Measurements from ENCODE around the gene PTPN4.
"Not testable (repeated sequence)": the region's sequence is repeated elsewhere in the genome, so short reads cannot be mapped to it uniquely, and the experiment has no call there.

Gene PTPN4

DNA sequence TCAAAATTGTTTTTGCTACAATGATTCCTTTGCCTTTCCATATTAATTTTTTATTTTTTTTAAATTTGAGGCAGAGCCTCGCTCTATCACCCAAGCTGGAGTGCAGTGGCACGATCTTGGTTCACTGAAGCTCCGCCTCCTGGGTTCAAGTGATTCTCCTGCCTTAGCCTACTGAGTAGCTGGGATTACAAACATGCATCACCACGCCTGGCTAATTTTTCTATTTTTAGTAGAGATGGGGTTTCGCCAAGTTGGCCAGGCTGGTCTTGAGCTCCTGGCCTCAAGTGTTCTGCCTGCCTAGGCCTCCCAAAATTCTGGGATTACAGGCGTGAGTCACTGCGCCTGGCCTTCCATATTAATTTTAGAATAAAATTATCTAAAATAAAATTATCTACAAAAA lies 41.3 kb downstream of the PTPN4 start:
- DNase-seq (ENCODE audit: low read depth) = no peak
- TF ChIP-seq, protein P1, sequence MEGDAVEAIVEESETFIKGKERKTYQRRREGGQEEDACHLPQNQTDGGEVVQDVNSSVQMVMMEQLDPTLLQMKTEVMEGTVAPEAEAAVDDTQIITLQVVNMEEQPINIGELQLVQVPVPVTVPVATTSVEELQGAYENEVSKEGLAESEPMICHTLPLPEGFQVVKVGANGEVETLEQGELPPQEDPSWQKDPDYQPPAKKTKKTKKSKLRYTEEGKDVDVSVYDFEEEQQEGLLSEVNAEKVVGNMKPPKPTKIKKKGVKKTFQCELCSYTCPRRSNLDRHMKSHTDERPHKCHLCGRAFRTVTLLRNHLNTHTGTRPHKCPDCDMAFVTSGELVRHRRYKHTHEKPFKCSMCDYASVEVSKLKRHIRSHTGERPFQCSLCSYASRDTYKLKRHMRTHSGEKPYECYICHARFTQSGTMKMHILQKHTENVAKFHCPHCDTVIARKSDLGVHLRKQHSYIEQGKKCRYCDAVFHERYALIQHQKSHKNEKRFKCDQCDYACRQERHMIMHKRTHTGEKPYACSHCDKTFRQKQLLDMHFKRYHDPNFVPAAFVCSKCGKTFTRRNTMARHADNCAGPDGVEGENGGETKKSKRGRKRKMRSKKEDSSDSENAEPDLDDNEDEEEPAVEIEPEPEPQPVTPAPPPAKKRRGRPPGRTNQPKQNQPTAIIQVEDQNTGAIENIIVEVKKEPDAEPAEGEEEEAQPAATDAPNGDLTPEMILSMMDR (IDR thresholded peaks at IDR 0.05; ENCODE audit: insufficient read depth, low read depth, low read length, missing control alignments) = no peak

DNA sequence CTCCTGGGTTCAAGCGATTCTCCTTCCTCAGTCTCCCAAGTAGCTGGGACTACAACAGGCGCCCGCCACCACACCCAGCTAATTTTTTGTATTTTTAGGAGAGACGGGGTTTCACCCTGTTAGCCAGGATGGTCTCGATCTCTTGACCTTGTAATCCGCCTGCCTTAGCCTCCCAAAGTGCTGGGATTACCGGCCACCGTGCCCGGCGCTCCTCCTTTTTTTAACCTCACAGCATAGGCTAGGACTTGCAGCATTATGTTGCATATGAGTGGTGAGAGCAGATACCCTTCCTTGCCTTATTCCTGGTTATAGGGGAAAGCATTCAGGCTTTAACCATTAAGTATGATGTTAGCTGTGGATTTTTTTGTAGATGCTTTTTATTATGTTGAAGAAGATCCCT lies 42.3 kb downstream of the PTPN4 start:
- not testable (repeated sequence) for DNase-seq (ENCODE audit: low read depth); H3K4me3 ChIP-seq (ENCODE audit: low read depth, low read length)

More for the DNA sequence above, 41.3 kb downstream of the PTPN4 start:
- H3K4me3 ChIP-seq (ENCODE audit: low read depth, low read length) = no peak overlapping the region

DNA sequence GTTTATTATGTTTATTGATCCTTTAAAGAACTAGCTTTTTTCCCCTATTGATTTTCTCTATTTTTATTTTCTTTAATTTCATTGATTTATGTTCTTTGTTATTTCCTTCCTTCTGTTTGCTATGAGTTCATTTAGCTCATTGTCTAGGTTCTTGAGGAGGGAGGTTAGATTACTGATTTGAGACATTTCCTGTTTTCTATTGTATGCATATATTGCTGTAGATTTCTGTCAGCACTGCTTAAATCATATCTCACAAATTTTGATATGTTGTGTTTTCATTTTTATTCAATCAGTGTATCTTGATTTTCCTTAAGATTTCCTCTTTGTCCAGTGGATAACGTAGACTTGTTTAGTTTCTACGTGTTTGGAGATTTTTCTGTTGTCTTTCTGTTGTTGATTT lies 43.4 kb downstream of the PTPN4 start:
- H3K4me3 ChIP-seq (ENCODE audit: low read depth, low read length) = no peak overlapping the region
- TF ChIP-seq, protein P1 (IDR thresholded peaks at IDR 0.05; ENCODE audit: insufficient read depth, low read depth, low read length, missing control alignments) = no peak
- no peak for DNase-seq (ENCODE audit: low read depth)

DNA sequence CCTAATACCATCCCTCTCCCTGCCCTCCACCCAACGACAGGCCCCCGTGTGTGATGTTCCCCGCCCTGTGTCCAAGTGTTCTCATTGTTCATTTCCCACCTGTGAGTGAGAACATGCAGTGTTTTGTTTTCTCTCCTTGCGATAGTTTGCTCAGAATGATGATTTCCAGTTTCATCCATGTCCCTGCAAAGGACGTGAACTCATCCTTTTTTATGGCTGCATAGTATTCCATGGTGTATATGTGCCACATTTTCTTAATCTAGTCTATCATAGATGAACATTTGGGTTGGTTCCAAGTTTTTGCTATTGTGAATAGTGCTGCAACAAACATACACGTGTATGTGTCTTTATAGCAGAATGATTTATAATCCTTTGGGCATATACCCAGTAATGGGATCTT lies 44.7 kb downstream of the PTPN4 start:
- DNase-seq (ENCODE audit: low read depth); H3K4me3 ChIP-seq (ENCODE audit: low read depth, low read length): not testable (repeated sequence)

DNA sequence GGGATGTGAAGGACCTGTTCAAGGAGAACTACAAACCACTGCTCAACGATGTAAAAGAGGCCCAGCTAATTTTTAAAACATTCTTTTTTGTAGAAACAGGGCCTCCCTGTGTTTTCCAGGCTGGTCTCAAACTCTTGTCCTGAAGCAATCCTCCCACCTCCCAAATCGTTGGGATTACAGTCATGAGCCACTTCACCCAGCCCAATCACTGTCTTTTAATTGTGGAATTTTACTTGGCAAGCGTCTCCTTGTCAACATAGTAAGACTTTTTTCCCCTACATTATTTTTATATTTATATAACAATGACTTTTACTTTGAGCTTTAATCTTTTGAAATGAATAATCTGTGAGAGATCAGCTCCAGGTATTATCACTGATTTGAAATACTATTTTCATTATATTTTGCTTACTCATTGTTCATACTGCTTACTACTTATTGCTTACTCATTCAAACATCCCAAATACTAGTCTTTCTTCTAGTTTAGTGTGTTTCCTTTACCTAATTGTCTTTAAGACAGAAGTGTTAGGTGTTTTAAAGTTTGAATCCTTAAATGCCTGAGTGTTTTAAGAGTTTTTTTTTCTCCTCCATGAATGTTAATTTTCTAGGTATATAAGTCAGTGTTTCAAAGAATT lies 48.9 kb downstream of the PTPN4 start:
- no peak for DNase-seq (ENCODE audit: low read depth)
- H3K4me3 ChIP-seq (ENCODE audit: low read depth, low read length) = no peak overlapping the region
- TF ChIP-seq, protein P1 (IDR thresholded peaks at IDR 0.05; ENCODE audit: insufficient read depth, low read depth, low read length, missing control alignments) = no peak

DNA sequence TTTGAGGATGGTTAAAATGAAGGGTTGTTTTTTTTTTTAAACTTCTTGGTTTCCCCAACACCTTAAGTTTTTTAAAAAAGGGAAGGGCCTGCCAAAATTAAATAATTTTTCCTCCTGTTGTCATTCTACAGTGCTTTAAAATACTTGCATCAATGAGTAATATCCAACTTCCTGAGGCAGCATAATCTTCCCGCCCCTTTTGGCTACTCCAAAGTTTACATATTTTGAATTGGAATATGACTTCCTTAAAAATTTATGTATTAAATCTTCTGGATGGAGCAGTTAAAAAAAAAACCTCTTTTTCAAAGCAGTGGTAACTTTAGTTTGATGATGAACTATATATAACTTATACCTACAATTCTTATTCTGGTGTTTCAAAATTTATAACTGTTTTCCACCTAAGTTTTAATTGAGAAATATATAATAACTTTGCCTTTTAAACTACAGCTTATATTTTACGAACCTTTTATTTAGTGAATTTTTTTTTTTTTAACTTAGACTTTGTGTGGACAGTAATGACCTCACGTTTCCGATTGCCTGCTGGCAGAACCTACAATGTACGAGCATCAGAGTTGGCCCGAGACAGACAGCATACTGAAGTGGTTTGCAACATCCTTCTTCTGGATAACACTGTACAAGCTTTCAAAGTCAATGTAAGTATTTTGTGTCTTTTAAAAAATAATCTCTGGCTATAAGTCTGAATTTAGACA lies 49.8 kb downstream of the PTPN4 start:
- H3K4me3 ChIP-seq (ENCODE audit: low read depth, low read length) = no peak overlapping the region
- TF ChIP-seq, protein P1 (IDR thresholded peaks at IDR 0.05; ENCODE audit: insufficient read depth, low read depth, low read length, missing control alignments) = no peak
- no peak for DNase-seq (ENCODE audit: low read depth)

DNA sequence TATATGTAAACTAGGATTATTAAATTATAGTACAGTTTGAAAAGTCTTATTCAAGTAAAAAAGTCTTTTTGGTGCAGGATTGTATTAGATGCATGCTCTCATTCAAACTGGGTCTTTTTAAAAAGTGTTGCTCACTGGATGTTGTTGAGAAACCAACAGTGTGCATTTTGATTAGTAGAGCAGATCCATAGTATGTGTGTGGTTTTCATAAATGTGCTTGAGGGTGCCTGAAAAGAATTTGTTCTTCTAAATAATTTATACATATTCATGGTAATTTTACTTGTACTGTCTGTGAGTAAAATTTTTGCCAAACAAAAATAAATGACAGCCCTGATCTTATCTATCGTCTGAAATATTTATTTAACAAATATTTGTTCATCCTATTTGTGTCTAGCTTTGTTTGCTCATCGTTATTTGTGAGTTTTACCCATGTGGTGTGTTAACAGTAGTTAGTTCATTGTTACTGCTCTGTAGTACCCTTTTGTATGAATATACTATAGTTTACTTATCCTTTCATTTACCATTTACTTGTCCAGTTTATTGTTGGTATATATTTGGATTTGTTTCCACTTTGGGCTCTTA lies 50.4 kb downstream of the PTPN4 start:
- TF ChIP-seq, protein P1 (IDR thresholded peaks at IDR 0.05; ENCODE audit: insufficient read depth, low read depth, low read length, missing control alignments) = no peak
- DNase-seq (ENCODE audit: low read depth) = no peak
- no peak overlapping the region for H3K4me3 ChIP-seq (ENCODE audit: low read depth, low read length)

DNA sequence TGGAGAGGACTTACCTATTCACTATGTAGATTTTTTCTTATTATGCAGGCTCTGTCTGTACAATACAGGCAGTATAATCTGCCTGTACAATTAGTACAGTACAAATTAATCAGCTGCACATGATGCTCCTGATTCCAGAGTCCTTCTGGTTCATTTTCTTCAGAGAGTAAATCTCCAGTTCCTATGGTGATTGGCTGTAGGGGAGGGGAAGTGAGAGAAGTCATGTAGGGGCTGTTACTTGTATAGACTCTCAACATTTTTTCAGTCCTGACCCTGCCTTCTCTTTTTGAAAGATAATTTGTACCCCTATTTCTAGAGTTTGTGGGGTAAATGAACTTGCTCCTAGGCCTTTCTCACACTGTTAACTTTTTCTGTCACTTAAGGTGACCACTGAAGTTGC lies 54.5 kb downstream of the PTPN4 start:
- no peak overlapping the region for H3K4me3 ChIP-seq (ENCODE audit: low read depth, low read length)
- TF ChIP-seq, protein P1 (IDR thresholded peaks at IDR 0.05; ENCODE audit: insufficient read depth, low read depth, low read length, missing control alignments) = no peak
- DNase-seq (ENCODE audit: low read depth) = no peak

Data from GM12865 (cell line).